ENCODE results near the gene DES.
"Not testable (repeated sequence)": the region's sequence is repeated elsewhere in the genome, so short reads cannot be mapped to it uniquely, and the experiment has no call there.

Gene DES

DNA sequence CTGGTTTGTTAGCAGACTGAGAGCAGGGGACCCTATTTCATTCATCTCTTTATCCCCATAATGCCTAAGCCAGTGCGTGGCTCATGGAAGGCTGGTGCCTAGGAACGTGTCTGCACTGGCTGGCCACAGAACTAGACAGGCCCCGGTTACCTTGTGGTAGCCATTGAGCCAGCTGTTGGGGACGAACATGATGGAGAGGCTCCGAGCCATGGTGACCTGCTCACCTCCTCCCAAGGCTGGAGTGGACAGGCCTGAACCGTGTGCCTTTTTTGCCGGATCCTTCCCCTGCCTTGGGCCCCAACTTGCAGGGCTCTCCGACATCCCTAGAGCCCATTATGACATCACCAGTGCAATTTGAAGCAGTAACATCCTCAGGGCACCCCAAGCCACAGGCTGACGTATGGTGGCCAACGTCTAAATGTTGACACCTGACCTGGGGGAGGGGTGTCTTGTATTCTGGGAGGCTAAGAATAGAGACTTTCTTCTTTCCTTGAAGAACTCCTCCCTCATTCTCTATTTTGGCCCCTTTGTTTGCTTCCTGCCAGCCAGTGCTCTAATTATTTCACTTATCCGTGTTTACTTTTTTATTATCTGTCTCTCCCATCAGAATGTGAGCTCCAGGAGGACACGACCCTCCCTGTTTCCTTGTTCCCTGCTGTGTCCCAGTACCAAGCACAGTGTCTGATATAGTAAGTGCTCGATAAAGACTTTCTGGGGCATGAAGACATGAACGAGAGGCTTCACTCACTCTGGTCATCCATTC lies 18.3 kb upstream of the DES start:
- DNase-seq (ENCODE audit: low read depth in 1 of 2, low spot score in 1 of 2), result no peak

DNA sequence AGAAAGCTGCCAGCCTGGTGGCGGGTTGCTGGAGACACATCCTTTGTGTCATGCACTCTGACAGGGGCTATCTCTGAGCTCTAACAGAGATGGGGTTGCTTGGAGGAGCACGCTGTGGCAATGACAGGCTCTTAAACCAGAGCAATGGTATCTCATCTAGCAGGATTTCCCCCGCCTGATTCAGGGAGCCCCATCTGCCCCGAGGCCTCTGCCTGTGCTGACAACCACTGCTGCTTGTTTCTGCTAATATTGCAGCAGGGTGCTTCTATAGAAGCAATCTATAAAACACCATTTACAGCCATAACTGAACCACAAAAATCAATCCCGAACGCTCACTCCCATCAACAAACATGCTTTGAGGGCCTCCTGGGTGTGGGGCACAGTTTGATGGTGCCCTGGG lies 17.6 kb upstream of the DES start:
- no peak for DNase-seq (ENCODE audit: low read depth in 1 of 2, low spot score in 1 of 2)

DNA sequence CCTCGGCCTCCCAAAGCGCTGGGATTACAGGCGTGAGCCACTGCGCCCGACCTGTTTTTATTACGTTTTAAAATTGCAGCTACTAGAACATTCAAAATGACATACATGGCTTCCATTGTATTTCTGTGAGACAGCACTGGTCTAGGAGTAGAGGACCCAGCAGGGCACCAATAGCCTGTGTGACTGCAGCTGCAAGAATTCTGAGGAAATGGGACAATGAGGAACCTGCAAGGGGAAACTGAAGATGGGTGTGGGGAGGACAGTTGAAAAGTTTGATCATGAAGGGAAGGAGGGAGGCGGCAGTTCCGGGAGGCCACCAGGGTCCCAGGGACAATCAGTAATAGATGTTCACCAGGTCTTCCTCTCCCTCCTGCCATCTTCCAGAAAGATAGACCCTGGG lies 16.6 kb upstream of the DES start:
- no peak for DNase-seq (ENCODE audit: low read depth in 1 of 2, low spot score in 1 of 2)

DNA sequence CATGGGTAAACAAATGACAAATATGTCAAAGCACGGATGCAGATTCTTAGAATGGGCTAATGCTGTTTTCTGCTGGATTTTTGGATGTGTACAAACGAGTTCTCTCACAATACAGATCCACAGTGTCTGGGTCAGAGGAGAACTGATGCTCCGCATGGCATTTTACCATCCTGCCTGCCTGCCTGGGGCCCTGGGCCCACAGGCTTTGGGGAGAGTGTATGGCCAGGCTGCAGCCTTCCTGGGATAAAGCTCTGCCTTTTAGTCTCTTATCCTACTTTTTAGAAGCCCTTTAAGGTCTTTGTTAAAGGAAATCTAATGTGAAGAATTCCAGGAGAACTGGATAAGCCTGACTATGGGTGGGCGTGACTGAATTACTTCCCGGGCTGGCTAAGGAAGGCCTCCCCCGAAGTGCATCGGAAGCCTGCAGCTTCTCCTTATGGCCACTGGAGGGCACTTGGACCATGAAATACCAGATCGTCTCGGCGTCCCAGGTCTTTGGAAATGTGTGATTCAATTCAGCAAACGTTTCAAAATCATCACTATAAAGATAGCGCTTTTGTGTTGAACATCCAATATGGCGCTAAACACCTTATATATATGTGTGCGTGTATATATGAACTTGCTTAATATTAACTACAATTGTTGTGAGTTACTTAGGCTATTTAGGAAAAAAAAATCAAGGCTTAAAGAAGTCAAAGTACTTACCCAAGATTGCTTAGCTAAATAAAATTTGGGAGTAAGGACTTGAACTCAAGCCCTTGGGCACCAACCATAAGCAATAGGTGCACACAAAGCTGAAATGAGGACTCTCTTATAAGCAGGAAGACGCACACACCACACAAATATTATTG lies 15.3 kb upstream of the DES start:
- peak in 1 of 2 donors; percentile 32 for DNase-seq (ENCODE audit: low read depth in 1 of 2, low spot score in 1 of 2)

DNA sequence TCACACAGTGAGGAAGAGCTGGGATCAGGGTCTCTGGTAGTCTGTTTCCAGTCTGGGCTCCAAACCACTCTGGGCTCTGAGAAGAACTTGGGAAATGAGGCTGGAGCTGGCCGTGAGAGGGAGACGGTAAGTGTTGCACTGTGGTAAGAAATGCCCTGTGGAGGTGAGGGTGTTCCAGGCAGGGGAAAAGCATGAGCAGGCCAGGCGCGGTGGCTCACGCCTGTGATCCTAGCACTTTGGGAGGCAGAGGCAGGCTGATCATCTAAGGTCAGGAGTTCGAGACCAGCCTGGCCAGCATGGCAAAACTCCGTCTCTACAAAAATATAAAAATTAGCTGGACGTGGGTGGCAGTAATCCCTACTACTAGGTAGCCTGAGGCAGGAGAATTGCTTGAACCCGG lies 14.3 kb upstream of the DES start:
- DNase-seq (ENCODE audit: low read depth in 1 of 2, low spot score in 1 of 2), result no peak

DNA sequence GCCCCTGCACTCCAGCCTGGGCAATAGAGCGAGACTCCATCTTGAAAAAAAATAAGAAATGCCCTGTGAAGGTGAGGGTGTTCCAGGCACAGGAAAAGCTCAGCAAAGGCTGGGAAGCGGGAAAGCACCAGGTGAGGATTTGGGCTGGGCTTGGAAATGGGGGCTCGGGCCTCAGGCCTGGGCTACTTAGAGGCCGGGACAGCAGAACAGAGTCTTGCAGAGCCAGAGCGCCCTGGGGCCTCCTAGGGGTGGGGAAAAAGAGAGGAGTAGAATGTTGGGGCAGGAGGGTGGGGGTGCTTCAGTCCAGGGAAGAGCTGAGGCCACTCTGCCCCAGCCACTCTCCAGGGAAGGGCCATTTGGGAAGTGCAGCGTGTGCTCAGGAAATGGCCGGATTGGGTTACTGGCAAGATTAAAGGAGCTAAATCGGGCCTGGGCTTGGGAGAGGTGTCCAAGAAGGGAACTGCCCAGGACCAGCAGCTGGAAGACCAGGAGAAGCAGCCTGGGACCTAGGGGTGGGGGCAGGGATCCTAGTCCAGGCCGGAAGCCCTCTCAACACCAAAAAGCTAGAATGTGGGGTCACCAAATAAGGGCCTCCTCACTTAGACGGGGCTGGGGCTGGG lies 13.8 kb upstream of the DES start:
- DNase-seq (ENCODE audit: low read depth in 1 of 2, low spot score in 1 of 2), result no peak

DNA sequence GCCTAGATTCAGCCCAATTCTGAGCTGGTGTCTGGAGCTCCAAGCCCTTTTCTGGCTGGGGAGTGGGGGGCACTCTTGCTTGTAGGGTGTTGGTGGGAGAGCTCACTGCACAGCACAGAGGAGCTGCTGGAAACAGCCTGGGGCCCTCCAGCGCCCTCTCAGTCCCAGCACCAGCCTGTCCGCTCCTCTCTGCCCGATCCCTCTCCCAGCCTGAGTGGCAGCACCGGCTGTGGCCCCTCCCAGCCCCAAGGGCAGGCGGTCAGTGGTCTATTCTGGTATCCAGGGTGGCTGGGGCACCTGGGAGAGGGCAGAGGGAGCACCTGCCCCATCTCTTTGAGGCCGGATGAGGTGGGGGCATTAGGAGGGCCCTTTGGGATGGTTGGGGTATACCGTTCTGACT lies 13.2 kb upstream of the DES start:
- DNase-seq (ENCODE audit: low read depth in 1 of 2, low spot score in 1 of 2), result no peak

DNA sequence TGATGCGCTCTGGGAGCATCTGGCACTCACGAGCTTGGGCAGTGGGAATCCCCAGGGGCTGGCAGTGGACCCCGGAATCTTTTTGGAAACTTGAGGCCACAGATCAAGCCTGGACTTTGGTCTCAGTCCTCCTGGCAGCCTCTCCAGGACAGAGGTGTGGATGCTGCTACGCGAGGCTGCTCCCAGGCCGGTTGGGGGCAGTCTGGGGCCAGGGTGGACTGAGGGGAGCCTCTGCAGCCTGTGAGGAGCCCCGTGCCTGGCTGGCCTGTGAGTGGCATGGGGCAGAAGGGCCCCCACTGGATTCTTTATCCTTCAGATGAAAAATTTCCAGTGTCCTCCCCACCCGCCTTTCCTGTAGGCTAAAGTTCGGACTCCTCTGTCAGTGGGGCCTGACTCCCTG lies 12.7 kb upstream of the DES start:
- no peak for DNase-seq (ENCODE audit: low read depth in 1 of 2, low spot score in 1 of 2)

DNA sequence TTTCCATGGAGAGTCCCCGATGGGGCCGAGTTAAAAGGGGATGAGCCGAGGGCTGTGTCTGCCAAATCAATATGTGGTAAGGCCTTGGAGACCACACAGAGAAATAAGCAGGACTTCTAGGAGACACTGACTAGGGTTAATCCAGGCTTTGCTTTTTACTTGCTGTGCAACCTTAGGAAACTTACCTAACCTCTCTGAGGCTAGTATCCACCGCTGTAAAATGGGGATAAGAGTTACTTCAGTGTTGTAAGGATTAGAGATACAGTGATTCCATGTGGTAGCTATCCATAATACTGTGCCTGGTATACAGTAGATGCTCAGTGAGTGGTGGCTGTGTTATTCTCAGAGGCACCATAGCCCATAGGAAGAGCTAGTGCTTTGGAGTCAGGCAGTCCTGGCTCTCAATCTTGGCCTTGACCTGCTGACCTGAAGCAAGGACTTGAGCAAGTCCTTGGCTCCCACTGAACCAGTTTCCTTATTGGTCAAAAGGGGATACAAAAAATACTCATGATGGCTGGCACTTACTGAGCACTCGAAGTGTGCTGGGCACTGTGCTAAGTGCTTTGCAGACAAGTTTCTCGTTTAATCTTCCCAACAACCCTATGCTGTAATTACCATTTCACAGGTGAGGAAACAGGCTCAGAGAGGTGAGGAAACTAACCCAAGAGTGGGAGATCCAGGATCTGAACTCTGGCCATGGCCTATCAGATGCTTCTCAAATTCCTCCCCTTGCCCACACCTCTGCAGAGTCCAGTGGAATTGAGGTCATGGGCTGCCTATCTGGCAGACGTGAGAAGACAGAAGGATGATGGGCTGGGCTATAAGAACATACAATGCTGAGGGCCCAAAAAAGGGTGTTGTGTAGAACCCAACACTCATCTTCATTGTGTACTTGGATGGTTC lies 12.0 kb upstream of the DES start:
- DNase-seq (ENCODE audit: low read depth in 1 of 2, low spot score in 1 of 2), result no peak

DNA sequence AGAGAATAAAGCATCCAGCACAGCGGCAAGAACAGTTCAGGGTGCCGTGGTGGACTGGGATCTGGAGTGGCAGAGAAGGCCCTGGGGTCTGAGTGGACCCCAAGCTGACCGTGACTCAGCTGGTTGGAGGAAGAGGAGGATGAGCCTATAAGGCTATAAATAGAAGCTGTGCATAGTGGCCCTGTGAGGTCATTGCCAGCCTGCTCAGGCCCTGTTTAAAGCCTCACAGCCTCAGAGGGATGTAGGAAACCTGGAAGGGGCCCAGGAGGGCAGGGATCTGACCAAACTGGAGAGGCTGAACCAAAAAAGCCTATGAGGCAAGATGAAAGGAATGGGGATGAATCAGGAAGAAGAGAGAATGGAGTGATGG lies 11.3 kb upstream of the DES start:
- no peak for DNase-seq (ENCODE audit: low read depth in 1 of 2, low spot score in 1 of 2)

DNA sequence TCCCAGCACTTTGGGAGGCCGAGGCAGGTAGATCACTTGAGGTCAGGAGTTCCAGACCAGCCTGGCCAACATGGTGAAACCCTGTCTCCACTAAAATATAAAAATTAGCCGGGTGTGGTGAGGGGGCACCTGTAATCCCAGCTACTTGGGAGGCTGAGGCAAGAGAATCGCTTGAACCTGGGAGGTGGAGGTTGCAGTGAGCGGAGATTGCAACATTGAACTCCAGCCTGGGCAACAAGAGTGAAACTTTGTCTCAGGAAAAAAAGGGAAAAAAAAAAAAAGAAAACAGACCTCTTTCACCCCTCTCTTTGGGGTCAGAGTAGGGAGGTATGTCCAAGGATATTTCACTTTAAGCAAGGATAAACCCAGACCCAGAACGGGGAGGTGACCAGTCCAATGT lies 10.8 kb upstream of the DES start:
- not testable (repeated sequence) for DNase-seq (ENCODE audit: low read depth in 1 of 2, low spot score in 1 of 2)

DNA sequence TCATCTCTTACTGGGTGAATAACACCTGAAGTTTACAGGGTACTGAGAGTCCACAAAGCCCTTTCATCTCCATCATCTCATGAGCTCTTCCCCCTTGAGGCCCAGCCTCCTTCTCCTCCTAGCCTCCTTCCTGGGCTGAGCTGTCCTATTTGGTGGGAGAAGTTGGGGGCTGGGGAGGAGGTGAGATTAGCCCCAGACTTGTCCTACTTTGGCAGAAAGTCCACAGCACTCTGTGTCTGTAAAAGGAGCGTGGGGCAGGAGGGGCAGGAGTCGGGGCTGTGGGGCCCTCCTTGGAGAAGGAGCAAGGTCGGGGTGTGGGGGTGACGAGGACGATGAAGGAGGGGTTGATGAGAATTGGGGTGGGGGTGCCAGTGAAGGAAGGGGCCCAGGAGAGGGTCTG lies 10.0 kb upstream of the DES start:
- DNase-seq (ENCODE audit: low read depth in 1 of 2, low spot score in 1 of 2), result no peak

DNA sequence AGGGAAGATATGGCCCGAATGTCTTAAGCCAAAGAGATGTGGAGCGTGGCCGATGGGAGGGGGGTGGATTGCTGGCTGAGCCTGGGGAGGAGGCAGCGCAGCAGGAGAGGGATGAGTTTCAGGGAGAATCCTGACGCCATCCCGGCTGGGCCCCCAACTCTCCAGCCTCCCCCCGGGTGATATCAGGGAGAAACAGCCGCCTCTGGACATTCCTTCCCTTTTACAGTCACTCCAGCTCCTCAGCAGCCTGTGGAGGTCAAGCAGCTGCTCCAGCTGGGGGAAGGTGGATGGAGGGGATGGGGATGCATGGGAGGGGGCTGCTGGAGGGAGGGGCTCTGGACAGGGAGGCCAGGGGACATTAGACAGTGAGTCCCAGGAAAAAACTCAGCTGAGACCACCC lies 9.5 kb upstream of the DES start:
- no peak for DNase-seq (ENCODE audit: low read depth in 1 of 2, low spot score in 1 of 2)

DNA sequence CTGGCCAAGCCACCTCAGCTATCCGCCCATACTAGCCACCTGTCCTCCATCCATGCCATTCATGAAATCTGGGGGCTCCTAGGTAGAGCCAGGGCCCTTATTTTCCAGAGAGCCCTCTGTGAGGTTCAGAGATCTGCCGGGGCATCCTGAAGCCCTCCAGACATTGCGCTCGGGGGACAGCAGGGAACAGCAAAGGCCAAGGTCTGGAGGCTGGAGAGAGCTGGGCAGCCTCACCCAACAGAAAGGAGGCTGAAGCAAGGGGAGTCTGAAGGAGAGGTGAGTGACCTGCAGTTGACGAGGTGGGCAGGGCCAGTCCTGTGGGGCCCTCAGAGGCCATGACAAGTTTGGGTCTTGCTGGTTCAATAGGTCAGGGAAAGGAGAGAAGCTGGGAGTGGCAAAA lies 8.6 kb upstream of the DES start:
- no peak for DNase-seq (ENCODE audit: low read depth in 1 of 2, low spot score in 1 of 2)

DNA sequence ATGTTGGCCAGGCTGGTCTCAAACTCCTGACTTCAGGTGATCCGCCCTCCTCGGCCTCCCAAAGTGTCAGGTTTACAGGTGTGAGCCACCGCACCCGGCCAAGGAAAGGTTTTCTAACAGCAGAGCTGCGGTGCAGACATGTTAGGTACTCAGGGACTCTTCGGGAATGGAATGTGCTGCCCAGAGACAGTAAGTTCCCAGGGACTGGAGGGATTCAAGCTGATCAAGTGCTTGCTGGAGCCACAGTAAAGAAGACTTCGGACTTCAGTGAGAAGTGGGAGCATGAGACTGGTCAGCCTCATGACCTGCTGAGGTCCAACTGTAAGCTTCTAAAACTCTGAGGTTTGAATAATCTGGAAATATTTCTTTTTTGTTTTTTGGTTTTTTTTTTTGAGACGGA lies 7.8 kb upstream of the DES start:
- DNase-seq (ENCODE audit: low read depth in 1 of 2, low spot score in 1 of 2), result no peak

DNA sequence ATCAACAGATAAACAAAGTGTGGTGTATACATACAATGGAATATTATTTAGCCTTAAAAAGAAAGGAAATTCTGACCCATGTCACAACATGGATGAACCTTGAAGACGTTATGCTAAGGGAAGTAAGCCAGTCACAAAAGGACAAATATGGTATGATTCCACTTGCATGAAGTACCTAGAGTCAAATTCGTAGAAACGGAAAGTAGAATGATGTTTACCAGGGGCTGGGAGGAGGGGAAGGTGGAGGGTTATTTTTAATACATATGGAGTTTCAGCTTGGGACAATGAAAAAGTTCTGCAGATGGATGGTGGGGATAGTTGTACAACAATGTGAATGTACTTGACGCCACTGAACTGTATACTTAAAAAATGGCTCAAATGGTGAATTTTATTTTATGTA lies 3.3 kb upstream of the DES start:
- no peak for DNase-seq (ENCODE audit: low read depth in 1 of 2, low spot score in 1 of 2)

DNA sequence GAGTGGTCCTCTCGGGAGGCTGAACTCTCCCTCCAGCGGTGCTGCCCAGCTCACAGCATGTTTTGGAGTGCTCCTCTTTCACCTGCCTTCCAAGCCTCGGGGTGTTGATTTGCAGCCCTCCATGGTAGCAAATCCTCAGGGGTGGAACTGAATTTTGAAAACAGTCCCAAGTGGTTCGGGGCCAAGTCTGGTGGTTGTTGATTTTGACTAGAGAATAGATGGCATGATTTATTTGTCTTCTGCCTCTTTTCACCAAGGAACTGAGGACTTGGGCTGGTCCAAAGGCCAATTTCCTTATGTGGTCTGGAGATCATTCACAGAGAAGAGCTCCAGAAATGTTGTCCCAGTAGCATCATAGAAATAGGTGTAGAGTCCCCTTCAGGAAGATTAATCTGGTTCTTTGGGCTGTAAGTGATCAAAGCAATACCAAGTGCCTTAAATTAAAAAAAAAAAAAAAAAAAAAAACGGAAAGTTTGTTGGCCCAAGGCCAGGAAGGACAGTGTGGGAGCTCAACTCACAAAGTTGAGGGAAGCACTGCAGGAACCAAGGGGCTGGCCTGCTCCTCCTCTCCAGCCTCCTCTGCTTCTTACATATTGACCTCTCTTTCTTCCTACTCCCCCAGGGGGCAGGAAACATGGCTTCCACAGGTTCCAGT lies 2.5 kb upstream of the DES start:
- no peak for DNase-seq (ENCODE audit: low read depth in 1 of 2, low spot score in 1 of 2)

DNA sequence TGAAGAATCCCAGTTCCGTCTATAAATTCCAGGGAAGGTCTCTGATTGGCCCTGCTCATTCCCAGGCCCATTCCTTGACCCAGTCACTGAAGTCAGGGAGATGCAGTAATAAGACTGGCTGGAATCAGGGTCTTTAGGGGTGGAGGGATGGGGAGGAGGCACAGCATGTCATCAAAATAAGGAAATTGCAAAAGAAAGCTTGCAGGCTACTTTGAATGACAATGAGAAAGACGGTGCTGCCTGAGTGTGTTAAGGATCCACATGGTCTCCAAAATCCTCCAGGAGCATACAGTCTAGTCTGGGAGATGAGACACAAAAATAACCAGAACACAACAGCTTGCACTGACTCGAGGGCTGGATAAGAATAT lies 2.0 kb upstream of the DES start:
- DNase-seq (ENCODE audit: low read depth in 1 of 2, low spot score in 1 of 2), result no peak

DNA sequence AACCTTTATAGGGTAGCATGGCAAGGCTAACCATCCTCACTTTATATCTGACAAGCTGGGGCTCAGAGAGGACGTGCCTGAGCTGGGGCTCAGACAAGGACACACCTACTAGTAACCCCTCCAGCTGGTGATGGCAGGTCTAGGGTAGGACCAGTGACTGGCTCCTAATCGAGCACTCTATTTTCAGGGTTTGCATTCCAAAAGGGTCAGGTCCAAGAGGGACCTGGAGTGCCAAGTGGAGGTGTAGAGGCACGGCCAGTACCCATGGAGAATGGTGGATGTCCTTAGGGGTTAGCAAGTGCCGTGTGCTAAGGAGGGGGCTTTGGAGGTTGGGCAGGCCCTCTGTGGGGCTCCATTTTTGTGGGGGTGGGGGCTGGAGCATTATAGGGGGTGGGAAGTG lies 1.2 kb upstream of the DES start:
- DNase-seq (ENCODE audit: low read depth in 1 of 2, low spot score in 1 of 2), result no peak

DNA sequence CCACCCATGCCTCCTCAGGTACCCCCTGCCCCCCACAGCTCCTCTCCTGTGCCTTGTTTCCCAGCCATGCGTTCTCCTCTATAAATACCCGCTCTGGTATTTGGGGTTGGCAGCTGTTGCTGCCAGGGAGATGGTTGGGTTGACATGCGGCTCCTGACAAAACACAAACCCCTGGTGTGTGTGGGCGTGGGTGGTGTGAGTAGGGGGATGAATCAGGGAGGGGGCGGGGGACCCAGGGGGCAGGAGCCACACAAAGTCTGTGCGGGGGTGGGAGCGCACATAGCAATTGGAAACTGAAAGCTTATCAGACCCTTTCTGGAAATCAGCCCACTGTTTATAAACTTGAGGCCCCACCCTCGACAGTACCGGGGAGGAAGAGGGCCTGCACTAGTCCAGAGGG lies 803 bp upstream of the DES start:
- no peak for DNase-seq (ENCODE audit: low read depth in 1 of 2, low spot score in 1 of 2)

DNA sequence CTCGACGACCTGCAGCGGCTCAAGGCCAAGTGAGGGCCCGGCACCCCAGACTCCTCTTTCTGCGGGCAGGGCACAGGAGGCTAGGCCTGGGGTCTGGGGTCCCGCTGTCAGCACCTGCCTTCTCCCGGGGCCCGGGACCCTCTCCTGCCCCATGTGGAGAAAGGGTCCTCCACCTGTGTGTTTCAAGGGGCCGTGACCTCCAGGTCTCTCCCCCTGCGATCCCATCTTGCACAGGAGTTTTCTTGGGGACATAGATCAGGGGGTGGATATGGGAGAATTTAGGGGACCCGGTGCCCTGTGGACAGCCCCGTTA lies 791 bp downstream of the DES start:
- no peak for DNase-seq (ENCODE audit: low read depth in 1 of 2, low spot score in 1 of 2)

Measured in stimulated activated CD4-positive, alpha-beta T cell treated with anti-CD3 and anti-CD28 coated beads, Interleukin-15, amount 100 ng/mL, for 1 hour (primary cell).